Liver (tissue), 9 donors: Measurements from ENCODE around the gene TFE3. TPM values are rescaled to one million over a fixed set of nuclear protein-coding genes. Genes with fewer than 3 reads are reported as not detected.

ENCODE experiments used
- DNase-seq: peaks from one replicate; pipeline ENCODE4 v3.0.0-alpha.2; 2017; ENCODE audit warnings: low spot score
- H3K27ac ChIP-seq, 2 donors: one replicate each; pipeline ENCODE4 v1.7.0; 2013; ENCODE audit warnings: inconsistent platforms in 2 of 2, low read length in 2 of 2, control low read depth in 1 of 2, low read depth in 1 of 2, mild to moderate bottlenecking in 1 of 2
- H3K27me3 ChIP-seq, 4 donors: one replicate each; pipeline versions ENCODE4 v1.6.1 to v1.7.0; 2013; ENCODE audit warnings: low read length in 3 of 4, inconsistent platforms in 1 of 4, mild to moderate bottlenecking in 1 of 4, moderate library complexity in 1 of 4; ENCODE audit not compliant: control insufficient read depth in 4 of 4, insufficient read depth in 4 of 4
- H3K36me3 ChIP-seq, 4 donors: one replicate each; pipeline versions ENCODE4 v1.6.1 to v1.7.0; 2013; ENCODE audit warnings: low read length in 3 of 4, mild to moderate bottlenecking in 3 of 4, low read depth in 1 of 4, moderate library complexity in 1 of 4; ENCODE audit not compliant: control insufficient read depth in 4 of 4, insufficient read depth in 3 of 4
- H3K4me1 ChIP-seq, 4 donors: one replicate each; pipeline versions ENCODE4 v1.6.1 to v1.7.0; 2013; ENCODE audit warnings: low read length in 3 of 4, mild to moderate bottlenecking in 3 of 4, moderate library complexity in 1 of 4; ENCODE audit not compliant: control insufficient read depth in 4 of 4, insufficient read depth in 4 of 4
- H3K4me3 ChIP-seq, 3 donors: one replicate each; pipeline versions ENCODE4 v1.6.1 to v1.7.0; 2013; ENCODE audit warnings: low read length in 3 of 3, control low read depth in 1 of 3, low read depth in 1 of 3, mild to moderate bottlenecking in 1 of 3
- H3K9ac ChIP-seq, 2 donors: one replicate each; pipeline ENCODE4 v1.7.0; 2013; ENCODE audit warnings: low read length in 2 of 2, mild to moderate bottlenecking in 2 of 2, moderate library complexity in 2 of 2, control low read depth in 1 of 2, low read depth in 1 of 2
- H3K9me3 ChIP-seq, 4 donors: one replicate each; pipeline versions ENCODE4 v1.6.1 to v1.7.0; 2013; ENCODE audit warnings: low read length in 3 of 4; ENCODE audit not compliant: control insufficient read depth in 4 of 4
- EGR1 ChIP-seq, 2 donors: IDR thresholded peaks; 2 replicates each; pipeline ENCODE4 v1.6.1; 2016 to 2018; ENCODE audit warnings: antibody characterized with exemption in 2 of 2, low read depth in 2 of 2
- FOXA1 ChIP-seq: IDR thresholded peaks from 2 replicates; pipeline ENCODE4 v1.6.1; 2016; ENCODE audit warnings: antibody characterized with exemption
- FOXA2 ChIP-seq: IDR thresholded peaks from 2 replicates; pipeline ENCODE4 v1.6.1; 2016; ENCODE audit warnings: antibody characterized with exemption
- GABPA ChIP-seq, 2 donors: IDR thresholded peaks in 1 of 2; conservative IDR thresholded peaks in 1 of 2; 2 replicates each; pipeline ENCODE4 v1.6.1; 2016; ENCODE audit warnings: antibody characterized with exemption in 2 of 2, mild to moderate bottlenecking in 1 of 2, moderate library complexity in 1 of 2
- HNF4A ChIP-seq, 2 donors: conservative IDR thresholded peaks; 2 replicates each; pipeline ENCODE4 v1.6.1; 2016; ENCODE audit warnings: antibody characterized with exemption in 2 of 2, mild to moderate bottlenecking in 2 of 2
- HNF4G ChIP-seq: IDR thresholded peaks from 2 replicates; pipeline ENCODE4 v1.6.1; 2016; ENCODE audit warnings: antibody characterized with exemption
- JUND ChIP-seq, 2 donors: IDR thresholded peaks; 2 replicates each; pipeline ENCODE4 v1.6.1; 2016; ENCODE audit warnings: antibody characterized with exemption in 2 of 2
- MAX ChIP-seq: IDR thresholded peaks from 2 replicates; pipeline ENCODE4 v1.6.1; 2016; ENCODE audit warnings: antibody characterized with exemption
- NR2F2 ChIP-seq: IDR thresholded peaks from 2 replicates; pipeline ENCODE4 v1.6.1; 2016; ENCODE audit warnings: antibody characterized with exemption
- RAD21 ChIP-seq, 2 donors: IDR thresholded peaks; 2 replicates each; pipeline ENCODE4 v1.6.1; 2016; ENCODE audit warnings: antibody characterized with exemption in 2 of 2, mild to moderate bottlenecking in 2 of 2
- RXRA ChIP-seq, 2 donors: IDR thresholded peaks; 2 replicates each; pipeline ENCODE4 v1.6.1; 2017 to 2018; ENCODE audit warnings: antibody characterized with exemption in 2 of 2, mild to moderate bottlenecking in 1 of 2
- SP1 ChIP-seq: IDR thresholded peaks from 2 replicates; pipeline ENCODE4 v1.6.1; 2018; ENCODE audit warnings: antibody characterized with exemption, mild to moderate bottlenecking
- TAF1 ChIP-seq: conservative IDR thresholded peaks from 2 replicates; pipeline ENCODE4 v1.6.1; 2016; ENCODE audit warnings: antibody characterized with exemption, mild to moderate bottlenecking
- YY1 ChIP-seq: IDR thresholded peaks from 2 replicates; pipeline ENCODE4 v1.6.1; 2016; ENCODE audit warnings: antibody characterized with exemption, mild to moderate bottlenecking
- WGBS: extraction: QIAGEN DNeasy Blood & Tissue Kit; methylation state at CpG from one replicate; pipeline ENCODE4 v1.1.7; 2013; 5-methylcytosine and 5-hydroxymethylcytosine counted together
- polyA plus RNA-seq, 2 donors: library from polyadenylated mRNA; stranded (reverse) in 1 of 2; unstranded in 1 of 2; fragments of 200-250 nt in 1 of 2; fragments of >200 nt in 1 of 2; fragmentation: Nextera tagmentation in 1 of 2; extraction: Ambion mirVana in 1 of 2; gene quantifications; one replicate each; pipeline versions ENCODE4 v1.2.1 to v1.2.3, GENCODE V29; 2013 to 2015
- total RNA-seq, 2 donors: library from RNA; depleted of rRNA; stranded (reverse); fragments of >200 nt; gene quantifications; one replicate each; pipeline ENCODE4 v1.2.3, GENCODE V29; 2014
- TF ChIP-seq, protein P1 (sequence below): IDR thresholded peaks from 2 replicates; pipeline ENCODE4 v1.6.1; 2016; ENCODE audit warnings: antibody characterized with exemption
- TF ChIP-seq, protein P2 (sequence below): fragments of 150-350 bp; IDR thresholded peaks from 2 replicates; pipeline ENCODE4 v1.5.1; 2017; ENCODE audit warnings: improper control_type of control experiment, low read depth, low read length; ENCODE audit not compliant: missing input control
- TF ChIP-seq, protein P3 (sequence below): IDR thresholded peaks from 2 replicates; pipeline ENCODE4 v1.6.1; 2016; ENCODE audit warnings: antibody characterized with exemption
- TF ChIP-seq, protein P4 (sequence below): IDR thresholded peaks from 2 replicates; pipeline ENCODE4 v1.6.1; 2016; ENCODE audit warnings: antibody characterized with exemption, mild to moderate bottlenecking
- donor health status: healthy.
- donor health status: healthy.
- donor health status: healthy.
- donor health status: healthy.
- donor health status: healthy.

Gene TFE3
- total and polyA plus RNA-seq, 4 donors: 8.6 to 22.4 (median 13.3) TPM

GRCh38 chrX:49019050-49019449 is 24.1 kb downstream of the TFE3 start:
- Histone ChIP-seq H3K4me1 (peaks cover 0 to 3% (median 0%) of the 10 kb centered on the region in 4 donors), H3K9ac (no peak overlapping the region), H3K27ac (no peak overlapping the region), H3K4me3 (no peak overlapping the region), H3K9me3 (no peaks in the 10 kb centered on the region), H3K27me3 (no peaks in the 10 kb centered on the region), H3K36me3 (no peaks in the 10 kb centered on the region)
- no peak for DNase-seq
- WGBS: 72% methylated on average over 2 of the region's 2 CpGs
- TF ChIP-seq, protein P1, sequence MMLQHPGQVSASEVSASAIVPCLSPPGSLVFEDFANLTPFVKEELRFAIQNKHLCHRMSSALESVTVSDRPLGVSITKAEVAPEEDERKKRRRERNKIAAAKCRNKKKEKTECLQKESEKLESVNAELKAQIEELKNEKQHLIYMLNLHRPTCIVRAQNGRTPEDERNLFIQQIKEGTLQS: no peak
- no peak for TF ChIP-seq MAX
- no peak for TF ChIP-seq RAD21 (IDR thresholded peaks at IDR 0.05)
- no peak for TF ChIP-seq TAF1
- TF ChIP-seq GABPA (IDR thresholded peaks at IDR 0.05 in 1 of 2, conservative IDR thresholded peaks at IDR 0.05 in 1 of 2): no peak
- TF ChIP-seq, protein P2, sequence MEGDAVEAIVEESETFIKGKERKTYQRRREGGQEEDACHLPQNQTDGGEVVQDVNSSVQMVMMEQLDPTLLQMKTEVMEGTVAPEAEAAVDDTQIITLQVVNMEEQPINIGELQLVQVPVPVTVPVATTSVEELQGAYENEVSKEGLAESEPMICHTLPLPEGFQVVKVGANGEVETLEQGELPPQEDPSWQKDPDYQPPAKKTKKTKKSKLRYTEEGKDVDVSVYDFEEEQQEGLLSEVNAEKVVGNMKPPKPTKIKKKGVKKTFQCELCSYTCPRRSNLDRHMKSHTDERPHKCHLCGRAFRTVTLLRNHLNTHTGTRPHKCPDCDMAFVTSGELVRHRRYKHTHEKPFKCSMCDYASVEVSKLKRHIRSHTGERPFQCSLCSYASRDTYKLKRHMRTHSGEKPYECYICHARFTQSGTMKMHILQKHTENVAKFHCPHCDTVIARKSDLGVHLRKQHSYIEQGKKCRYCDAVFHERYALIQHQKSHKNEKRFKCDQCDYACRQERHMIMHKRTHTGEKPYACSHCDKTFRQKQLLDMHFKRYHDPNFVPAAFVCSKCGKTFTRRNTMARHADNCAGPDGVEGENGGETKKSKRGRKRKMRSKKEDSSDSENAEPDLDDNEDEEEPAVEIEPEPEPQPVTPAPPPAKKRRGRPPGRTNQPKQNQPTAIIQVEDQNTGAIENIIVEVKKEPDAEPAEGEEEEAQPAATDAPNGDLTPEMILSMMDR: no peak
- TF ChIP-seq NR2F2: no peak
- no peak for TF ChIP-seq EGR1 (IDR thresholded peaks at IDR 0.05; ENCODE audit: low read depth in 2 of 2)
- TF ChIP-seq HNF4A (conservative IDR thresholded peaks at IDR 0.05): no peak
- no peak for TF ChIP-seq RXRA (IDR thresholded peaks at IDR 0.05)
- TF ChIP-seq, protein P3, sequence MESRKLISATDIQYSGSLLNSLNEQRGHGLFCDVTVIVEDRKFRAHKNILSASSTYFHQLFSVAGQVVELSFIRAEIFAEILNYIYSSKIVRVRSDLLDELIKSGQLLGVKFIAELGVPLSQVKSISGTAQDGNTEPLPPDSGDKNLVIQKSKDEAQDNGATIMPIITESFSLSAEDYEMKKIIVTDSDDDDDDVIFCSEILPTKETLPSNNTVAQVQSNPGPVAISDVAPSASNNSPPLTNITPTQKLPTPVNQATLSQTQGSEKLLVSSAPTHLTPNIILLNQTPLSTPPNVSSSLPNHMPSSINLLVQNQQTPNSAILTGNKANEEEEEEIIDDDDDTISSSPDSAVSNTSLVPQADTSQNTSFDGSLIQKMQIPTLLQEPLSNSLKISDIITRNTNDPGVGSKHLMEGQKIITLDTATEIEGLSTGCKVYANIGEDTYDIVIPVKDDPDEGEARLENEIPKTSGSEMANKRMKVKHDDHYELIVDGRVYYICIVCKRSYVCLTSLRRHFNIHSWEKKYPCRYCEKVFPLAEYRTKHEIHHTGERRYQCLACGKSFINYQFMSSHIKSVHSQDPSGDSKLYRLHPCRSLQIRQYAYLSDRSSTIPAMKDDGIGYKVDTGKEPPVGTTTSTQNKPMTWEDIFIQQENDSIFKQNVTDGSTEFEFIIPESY: no peak
- no peak for TF ChIP-seq JUND (IDR thresholded peaks at IDR 0.05)
- no peak for TF ChIP-seq FOXA2
- TF ChIP-seq HNF4G: no peak
- no peak for TF ChIP-seq FOXA1
- no peak for TF ChIP-seq YY1
- TF ChIP-seq, protein P4, sequence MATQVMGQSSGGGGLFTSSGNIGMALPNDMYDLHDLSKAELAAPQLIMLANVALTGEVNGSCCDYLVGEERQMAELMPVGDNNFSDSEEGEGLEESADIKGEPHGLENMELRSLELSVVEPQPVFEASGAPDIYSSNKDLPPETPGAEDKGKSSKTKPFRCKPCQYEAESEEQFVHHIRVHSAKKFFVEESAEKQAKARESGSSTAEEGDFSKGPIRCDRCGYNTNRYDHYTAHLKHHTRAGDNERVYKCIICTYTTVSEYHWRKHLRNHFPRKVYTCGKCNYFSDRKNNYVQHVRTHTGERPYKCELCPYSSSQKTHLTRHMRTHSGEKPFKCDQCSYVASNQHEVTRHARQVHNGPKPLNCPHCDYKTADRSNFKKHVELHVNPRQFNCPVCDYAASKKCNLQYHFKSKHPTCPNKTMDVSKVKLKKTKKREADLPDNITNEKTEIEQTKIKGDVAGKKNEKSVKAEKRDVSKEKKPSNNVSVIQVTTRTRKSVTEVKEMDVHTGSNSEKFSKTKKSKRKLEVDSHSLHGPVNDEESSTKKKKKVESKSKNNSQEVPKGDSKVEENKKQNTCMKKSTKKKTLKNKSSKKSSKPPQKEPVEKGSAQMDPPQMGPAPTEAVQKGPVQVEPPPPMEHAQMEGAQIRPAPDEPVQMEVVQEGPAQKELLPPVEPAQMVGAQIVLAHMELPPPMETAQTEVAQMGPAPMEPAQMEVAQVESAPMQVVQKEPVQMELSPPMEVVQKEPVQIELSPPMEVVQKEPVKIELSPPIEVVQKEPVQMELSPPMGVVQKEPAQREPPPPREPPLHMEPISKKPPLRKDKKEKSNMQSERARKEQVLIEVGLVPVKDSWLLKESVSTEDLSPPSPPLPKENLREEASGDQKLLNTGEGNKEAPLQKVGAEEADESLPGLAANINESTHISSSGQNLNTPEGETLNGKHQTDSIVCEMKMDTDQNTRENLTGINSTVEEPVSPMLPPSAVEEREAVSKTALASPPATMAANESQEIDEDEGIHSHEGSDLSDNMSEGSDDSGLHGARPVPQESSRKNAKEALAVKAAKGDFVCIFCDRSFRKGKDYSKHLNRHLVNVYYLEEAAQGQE: no peak
- TF ChIP-seq SP1: no peak
